GM23338 (cell line): ENCODE data around the gene CSTF2T. TPM values are rescaled to one million over a fixed set of nuclear protein-coding genes. Genes with fewer than 3 reads are reported as not detected.

Source experiments
- ATAC-seq: fragments of 200-7000 bp; cut with Tn5 transposase; 3 replicates; pipeline ENCODE4 v1.9.1; 2020
- DNase-seq: peaks from one replicate; pipeline ENCODE4 v3.0.0-alpha.2; 2015; ENCODE audit warnings: low spot score
- H2AFZ ChIP-seq: fragments of 200-600 bp; sonication (generic); 2 replicates; pipeline ENCODE4 v1.8.0; 2016; ENCODE audit warnings: antibody characterized with exemption, mild to moderate bottlenecking, moderate library complexity
- H3F3A ChIP-seq: fragments of 200-600 bp; sonication (generic); replicated peaks from 2 replicates; pipeline ENCODE4 v1.8.0; 2017; ENCODE audit warnings: antibody characterized with exemption, mixed run types, low read depth
- H3K27ac ChIP-seq: fragments of 200-600 bp; sonication (generic); 2 replicates; pipeline ENCODE4 v1.6.1; 2016; ENCODE audit warnings: low read depth
- H3K27me3 ChIP-seq: fragments of 200-600 bp; sonication (generic); 2 replicates; pipeline ENCODE4 v1.8.0; 2016; ENCODE audit warnings: mild to moderate bottlenecking, mixed run types, moderate library complexity; ENCODE audit not compliant: insufficient read depth
- H3K36me3 ChIP-seq: fragments of 200-600 bp; sonication (generic); 2 replicates; pipeline ENCODE4 v1.8.0; 2016; ENCODE audit warnings: mild to moderate bottlenecking; ENCODE audit not compliant: insufficient read depth
- H3K4me1 ChIP-seq: fragments of 200-600 bp; sonication (generic); 2 replicates; pipeline ENCODE4 v1.8.0; 2016; ENCODE audit warnings: mild to moderate bottlenecking, moderate library complexity; ENCODE audit not compliant: insufficient read depth
- H3K4me2 ChIP-seq: fragments of 200-600 bp; sonication (generic); 2 replicates; pipeline ENCODE4 v1.7.1; 2017; ENCODE audit warnings: mixed run types
- H3K4me3 ChIP-seq: fragments of 200-600 bp; sonication (generic); 2 replicates; pipeline ENCODE4 v1.6.1; 2016; ENCODE audit warnings: mixed run types
- H3K79me2 ChIP-seq: fragments of 200-600 bp; sonication (generic); replicated peaks from 2 replicates; pipeline ENCODE4 v1.8.0; 2017; ENCODE audit warnings: mild to moderate bottlenecking; ENCODE audit not compliant: insufficient read depth
- H3K9me2 ChIP-seq: fragments of 200-600 bp; sonication (generic); 2 replicates; pipeline ENCODE4 v1.8.0; 2017; ENCODE audit not compliant: insufficient read depth
- H4K20me1 ChIP-seq: fragments of 200-600 bp; sonication (generic); replicated peaks from 2 replicates; pipeline ENCODE4 v1.8.0; 2017; ENCODE audit warnings: mild to moderate bottlenecking; ENCODE audit not compliant: insufficient read depth
- H3K27ac Mint-ChIP-seq: 2 replicates; pipeline ENCODE4 v1.8.0; 2020; ENCODE audit warnings: inconsistent platforms, mild to moderate bottlenecking, moderate library complexity, mixed read lengths
- H3K27me3 Mint-ChIP-seq: 3 replicates; pipeline ENCODE4 v1.8.0; 2022; ENCODE audit warnings: low read depth, mild to moderate bottlenecking, moderate library complexity, mixed read lengths, inconsistent platforms; ENCODE audit not compliant: insufficient read depth, poor library complexity
- H3K36me3 Mint-ChIP-seq: 3 replicates; pipeline ENCODE4 v1.8.0; 2021; ENCODE audit warnings: low read depth, mild to moderate bottlenecking, inconsistent platforms, moderate library complexity, mixed read lengths
- H3K4me1 Mint-ChIP-seq: 3 replicates; pipeline ENCODE4 v1.8.0; 2020; ENCODE audit warnings: mild to moderate bottlenecking, inconsistent platforms, mixed read lengths
- H3K4me3 Mint-ChIP-seq: 3 replicates; pipeline ENCODE4 v1.8.0; 2021; ENCODE audit warnings: moderate library complexity, mild to moderate bottlenecking, inconsistent platforms, mixed read lengths
- H3K9me3 Mint-ChIP-seq: 3 replicates; pipeline ENCODE4 v1.8.0; 2020; ENCODE audit warnings: moderate library complexity, mild to moderate bottlenecking, inconsistent platforms, mixed read lengths
- EZH2 ChIP-seq: fragments of 200-600 bp; sonication (generic); IDR thresholded peaks from one replicate; pipeline ENCODE4 v1.8.0; 2017; ENCODE audit warnings: antibody characterized with exemption, mild to moderate bottlenecking, low read depth; ENCODE audit not compliant: unreplicated experiment
- JUNB ChIP-seq: IDR thresholded peaks from one replicate; pipeline ENCODE4 v1.6.1; 2016; ENCODE audit warnings: antibody characterized with exemption; ENCODE audit not compliant: unreplicated experiment
- NANOG ChIP-seq: IDR thresholded peaks from 2 replicates; pipeline ENCODE4 v1.6.1; 2016; ENCODE audit warnings: antibody characterized with exemption, borderline replicate concordance
- STAT1 ChIP-seq: IDR thresholded peaks from one replicate; pipeline ENCODE4 v1.6.1; 2016; ENCODE audit warnings: antibody characterized with exemption; ENCODE audit not compliant: unreplicated experiment
- ZNF114 ChIP-seq: fragments of 250-450 bp; sonication (Bioruptor Pico); IDR thresholded peaks from 2 replicates; pipeline ENCODE4 v1.5.0; 2020; ENCODE audit warnings: mild to moderate bottlenecking, moderate library complexity
- ZNF331 ChIP-seq: fragments of 250-450 bp; sonication (Bioruptor Pico); IDR thresholded peaks from 2 replicates; pipeline ENCODE4 v1.5.0; 2020; ENCODE audit warnings: low read depth, mild to moderate bottlenecking, moderate library complexity
- polyA plus RNA-seq: library from polyadenylated mRNA; unstranded; fragments of >200 nt; fragmentation: Nextera tagmentation; extraction: Ambion mirVana; gene quantifications from 2 replicates; pipeline ENCODE4 v1.2.1, GENCODE V29; 2016
- total RNA-seq: library from RNA; depleted of rRNA; stranded (reverse); fragments of >200 nt; shearing (Covaris generic); gene quantifications from 2 replicates; pipeline ENCODE4 v1.2.3, GENCODE V29; 2014
- TF ChIP-seq, protein P1 (sequence below): fragments of 250-450 bp; sonication (Bioruptor Pico); IDR thresholded peaks from 2 replicates; pipeline ENCODE4 v1.5.0; 2020; ENCODE audit warnings: mild to moderate bottlenecking, moderate library complexity

CSTF2T gene
- total and polyA plus RNA-seq, 2 experiments from 2014 or later: 9.8 to 31.9 TPM

DNA sequence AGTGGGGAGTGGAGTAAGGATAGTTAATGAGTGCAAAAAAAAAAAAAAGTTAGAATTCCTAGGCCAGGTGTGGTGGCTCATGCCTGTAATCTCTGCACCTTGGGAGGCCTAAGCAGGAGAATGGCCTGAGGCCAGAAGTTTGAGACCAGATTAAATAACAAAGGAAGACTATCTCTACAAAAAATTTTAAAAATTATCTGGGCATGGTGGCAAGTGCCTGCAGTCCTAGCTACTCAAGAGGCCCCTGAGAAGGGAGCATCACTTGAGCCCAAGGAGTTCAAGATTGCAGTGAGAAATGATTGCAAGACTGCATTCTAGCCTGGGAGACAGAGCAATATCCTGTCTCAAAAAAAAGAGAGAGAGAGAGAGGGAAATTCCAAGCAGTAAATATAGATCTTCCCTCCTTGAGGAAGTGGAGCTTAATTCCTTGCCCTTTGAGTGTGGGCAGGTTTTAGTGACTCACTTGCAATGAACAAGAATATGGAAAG, 19.5 kb upstream of the CSTF2T start:
- H3K4me1 Mint-ChIP-seq: peaks cover 14% of the 10 kb centered on the region
- H3K4me2 ChIP-seq: peak overlapping the region; percentile 8; the same call in 1 of the 2 replicates

More for the DNA sequence above, 19.5 kb upstream of the CSTF2T start:
- no peak for TF ChIP-seq JUNB
- TF ChIP-seq, protein P1, sequence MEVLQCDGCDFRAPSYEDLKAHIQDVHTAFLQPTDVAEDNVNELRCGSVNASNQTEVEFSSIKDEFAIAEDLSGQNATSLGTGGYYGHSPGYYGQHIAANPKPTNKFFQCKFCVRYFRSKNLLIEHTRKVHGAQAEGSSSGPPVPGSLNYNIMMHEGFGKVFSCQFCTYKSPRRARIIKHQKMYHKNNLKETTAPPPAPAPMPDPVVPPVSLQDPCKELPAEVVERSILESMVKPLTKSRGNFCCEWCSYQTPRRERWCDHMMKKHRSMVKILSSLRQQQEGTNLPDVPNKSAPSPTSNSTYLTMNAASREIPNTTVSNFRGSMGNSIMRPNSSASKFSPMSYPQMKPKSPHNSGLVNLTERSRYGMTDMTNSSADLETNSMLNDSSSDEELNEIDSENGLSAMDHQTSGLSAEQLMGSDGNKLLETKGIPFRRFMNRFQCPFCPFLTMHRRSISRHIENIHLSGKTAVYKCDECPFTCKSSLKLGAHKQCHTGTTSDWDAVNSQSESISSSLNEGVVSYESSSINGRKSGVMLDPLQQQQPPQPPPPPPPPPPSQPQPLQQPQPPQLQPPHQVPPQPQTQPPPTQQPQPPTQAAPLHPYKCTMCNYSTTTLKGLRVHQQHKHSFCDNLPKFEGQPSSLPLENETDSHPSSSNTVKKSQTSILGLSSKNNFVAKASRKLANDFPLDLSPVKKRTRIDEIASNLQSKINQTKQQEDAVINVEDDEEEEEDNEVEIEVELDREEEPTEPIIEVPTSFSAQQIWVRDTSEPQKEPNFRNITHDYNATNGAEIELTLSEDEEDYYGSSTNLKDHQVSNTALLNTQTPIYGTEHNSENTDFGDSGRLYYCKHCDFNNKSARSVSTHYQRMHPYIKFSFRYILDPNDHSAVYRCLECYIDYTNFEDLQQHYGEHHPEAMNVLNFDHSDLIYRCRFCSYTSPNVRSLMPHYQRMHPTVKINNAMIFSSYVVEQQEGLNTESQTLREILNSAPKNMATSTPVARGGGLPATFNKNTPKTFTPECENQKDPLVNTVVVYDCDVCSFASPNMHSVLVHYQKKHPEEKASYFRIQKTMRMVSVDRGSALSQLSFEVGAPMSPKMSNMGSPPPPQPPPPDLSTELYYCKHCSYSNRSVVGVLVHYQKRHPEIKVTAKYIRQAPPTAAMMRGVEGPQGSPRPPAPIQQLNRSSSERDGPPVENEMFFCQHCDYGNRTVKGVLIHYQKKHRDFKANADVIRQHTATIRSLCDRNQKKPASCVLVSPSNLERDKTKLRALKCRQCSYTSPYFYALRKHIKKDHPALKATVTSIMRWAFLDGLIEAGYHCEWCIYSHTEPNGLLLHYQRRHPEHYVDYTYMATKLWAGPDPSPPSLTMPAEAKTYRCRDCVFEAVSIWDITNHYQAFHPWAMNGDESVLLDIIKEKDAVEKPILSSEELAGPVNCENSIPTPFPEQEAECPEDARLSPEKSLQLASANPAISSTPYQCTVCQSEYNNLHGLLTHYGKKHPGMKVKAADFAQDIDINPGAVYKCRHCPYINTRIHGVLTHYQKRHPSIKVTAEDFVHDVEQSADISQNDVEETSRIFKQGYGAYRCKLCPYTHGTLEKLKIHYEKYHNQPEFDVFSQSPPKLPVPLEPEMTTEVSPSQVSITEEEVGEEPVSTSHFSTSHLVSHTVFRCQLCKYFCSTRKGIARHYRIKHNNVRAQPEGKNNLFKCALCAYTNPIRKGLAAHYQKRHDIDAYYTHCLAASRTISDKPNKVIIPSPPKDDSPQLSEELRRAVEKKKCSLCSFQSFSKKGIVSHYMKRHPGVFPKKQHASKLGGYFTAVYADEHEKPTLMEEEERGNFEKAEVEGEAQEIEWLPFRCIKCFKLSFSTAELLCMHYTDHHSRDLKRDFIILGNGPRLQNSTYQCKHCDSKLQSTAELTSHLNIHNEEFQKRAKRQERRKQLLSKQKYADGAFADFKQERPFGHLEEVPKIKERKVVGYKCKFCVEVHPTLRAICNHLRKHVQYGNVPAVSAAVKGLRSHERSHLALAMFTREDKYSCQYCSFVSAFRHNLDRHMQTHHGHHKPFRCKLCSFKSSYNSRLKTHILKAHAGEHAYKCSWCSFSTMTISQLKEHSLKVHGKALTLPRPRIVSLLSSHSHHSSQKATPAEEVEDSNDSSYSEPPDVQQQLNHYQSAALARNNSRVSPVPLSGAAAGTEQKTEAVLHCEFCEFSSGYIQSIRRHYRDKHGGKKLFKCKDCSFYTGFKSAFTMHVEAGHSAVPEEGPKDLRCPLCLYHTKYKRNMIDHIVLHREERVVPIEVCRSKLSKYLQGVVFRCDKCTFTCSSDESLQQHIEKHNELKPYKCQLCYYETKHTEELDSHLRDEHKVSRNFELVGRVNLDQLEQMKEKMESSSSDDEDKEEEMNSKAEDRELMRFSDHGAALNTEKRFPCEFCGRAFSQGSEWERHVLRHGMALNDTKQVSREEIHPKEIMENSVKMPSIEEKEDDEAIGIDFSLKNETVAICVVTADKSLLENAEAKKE: 0 out of 2 replicates have a peak, but pooled peaks have one; percentile 21
- no peak for TF ChIP-seq EZH2
- TF ChIP-seq ZNF114: no peak
- no peak for TF ChIP-seq ZNF331
- no peak for TF ChIP-seq NANOG
- TF ChIP-seq STAT1: no peak
- ATAC-seq (peak; percentile 85), DNase-seq (peak; percentile 67)
- H4K20me1 ChIP-seq: no peaks in the 10 kb centered on the region
- peaks cover 4% of the 10 kb centered on the region for H3K27me3 Mint-ChIP-seq
- no peak overlapping the region for H3K4me3 Mint-ChIP-seq
- H3K4me1 ChIP-seq: peaks cover 22% of the 10 kb centered on the region
- no peaks in the 10 kb centered on the region for H3K27me3 ChIP-seq
- no peaks in the 10 kb centered on the region for H3K9me3 Mint-ChIP-seq
- peak overlapping the region; percentile 26; the same call in 1 of the 2 replicates for H3K27ac ChIP-seq
- H3F3A ChIP-seq: no peaks in the 10 kb centered on the region
- no peak overlapping the region for H2AFZ ChIP-seq
- no peaks in the 10 kb centered on the region for H3K9me2 ChIP-seq
- H3K4me3 ChIP-seq: no peak overlapping the region
- peak overlapping the region; percentile 9; the same call in 1 of the 2 replicates for H3K27ac Mint-ChIP-seq
- no peaks in the 10 kb centered on the region for H3K36me3 Mint-ChIP-seq
- no peaks in the 10 kb centered on the region for H3K79me2 ChIP-seq
- no peaks in the 10 kb centered on the region for H3K36me3 ChIP-seq
